GM10248 (cell line): ENCODE data around the gene AGL.
"Not testable (repeated sequence)": the region's sequence is repeated elsewhere in the genome, so short reads cannot be mapped to it uniquely, and the experiment has no call there.

Experiments
- CTCF ChIA-PET: fragments of 300-600 bp; sonication (Branson Sonifier 250); formaldehyde crosslinking; extraction: SDS; loops from one replicate; lab custom pipeline; 2021; ENCODE audit warnings: antibody characterized with exemption; lab: Yijun Ruan, JAX
- POLR2A ChIA-PET: fragments of 350-650 bp; sonication (Branson Sonifier 250); formaldehyde crosslinking; extraction: SDS; loops from one replicate; lab custom pipeline; 2020; ENCODE audit warnings: antibody characterized with exemption; lab: Yijun Ruan, JAX
- DNase-seq: peaks from one replicate; pipeline ENCODE4 v3.0.0; 2012; ENCODE audit errors: extremely low spot score
- CTCF ChIP-seq: IDR thresholded peaks from 2 replicates; pipeline ENCODE4 v1.5.1; 2012; ENCODE audit warnings: mild to moderate bottlenecking, low read depth; ENCODE audit errors: extremely low read depth, missing control alignments, control extremely low read depth

AGL gene

DNA sequence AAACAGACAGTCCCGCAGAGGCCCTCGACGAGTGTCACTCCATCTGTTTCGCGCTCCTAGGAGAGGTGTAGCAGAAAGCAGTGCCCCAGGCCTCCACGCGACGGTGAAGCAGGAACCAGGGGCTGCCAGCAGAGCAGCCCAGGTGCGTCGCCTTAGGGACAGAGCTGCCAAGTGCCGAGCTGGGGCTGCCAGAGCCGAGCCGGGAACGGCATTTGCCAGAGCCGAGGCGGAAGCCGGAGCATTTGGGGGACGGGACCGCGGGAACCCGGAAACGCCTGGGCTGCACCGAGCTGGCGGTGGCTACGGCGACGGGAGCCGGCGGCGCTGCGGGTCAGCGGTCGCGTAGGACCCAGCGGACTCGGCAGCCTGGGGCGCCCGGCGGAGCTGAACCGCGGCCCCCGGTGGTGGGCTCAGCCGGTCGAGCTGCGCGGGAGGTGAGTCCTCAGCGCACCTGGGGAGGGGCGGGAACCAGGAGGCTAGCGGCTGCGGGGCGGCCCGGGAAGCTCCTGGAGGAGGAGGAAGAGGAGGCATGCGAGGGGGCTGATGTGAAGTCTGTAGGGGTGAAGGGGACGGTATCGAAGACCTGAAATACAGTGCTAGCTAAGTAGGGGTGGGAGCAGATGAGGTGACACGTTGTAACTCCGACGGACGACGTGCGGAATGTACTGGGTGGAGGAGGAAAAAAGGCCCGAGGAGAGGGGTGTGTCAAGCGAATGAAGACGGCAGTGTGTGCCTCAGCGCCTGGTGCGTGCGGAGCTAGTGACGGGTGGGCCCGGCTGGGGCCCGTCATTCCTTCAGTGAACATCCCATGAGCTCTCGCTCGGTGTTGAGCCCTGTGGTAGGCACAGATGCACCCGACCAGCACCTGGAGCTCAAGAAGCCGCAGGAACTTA, 119.8 kb downstream of the AGL start, which contains the start of gene SLC35A3:
SLC35A3 (plus strand) TSS at position 268 of the 893 bp plus-strand sequence. CDS start 23,559 bp downstream, outside the sequence.
- peak; percentile 91 for DNase-seq
- no peak for TF ChIP-seq CTCF
- POLR2A ChIA-PET, result interaction anchor here (0.9 kb wide), 1 partner anchor 163 kb away, joined by 3 read pairs; the partner anchor contains the start of genes SASS6 and TRMT13
- CTCF ChIA-PET, result interaction anchor here (0.9 to 1.6 kb wide), 7 partner anchors 9 to 116 kb away, joined by 3 to 4 read pairs (median 3); no protein-coding TSS in a partner anchor

DNA sequence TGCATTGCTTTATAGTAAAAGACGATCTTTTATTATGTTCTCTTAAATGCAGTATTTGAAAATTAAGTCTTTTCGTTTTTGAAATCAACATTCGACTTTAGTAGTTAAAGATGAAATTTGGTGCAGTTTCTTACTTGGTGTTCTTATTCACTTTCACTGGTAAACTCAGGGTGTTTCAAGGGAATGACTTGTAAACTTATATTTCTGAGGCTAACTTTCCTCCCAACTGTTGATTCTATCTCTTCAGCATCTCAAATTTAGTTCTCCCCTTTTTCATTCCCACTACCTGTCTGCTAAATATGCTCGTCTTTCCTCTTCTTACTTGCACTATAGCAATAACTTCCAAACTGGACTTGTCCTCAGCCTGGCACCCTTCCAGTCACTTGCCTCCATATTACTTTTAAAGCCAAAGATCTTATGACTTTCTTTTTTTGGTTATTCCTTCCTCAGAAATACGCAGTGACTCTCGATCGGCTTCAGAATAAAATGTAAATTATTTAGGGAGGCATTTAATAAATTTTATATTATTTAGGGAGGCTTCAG, 120.6 kb downstream of the AGL start:
- DNase-seq, result no peak
- ChIA-PET CTCF (interaction anchor here (0.9 to 1.6 kb wide), 5 partner anchors 10 to 117 kb away, joined by 3 to 4 read pairs (median 3); no protein-coding TSS in a partner anchor), POLR2A (interaction anchor here (0.9 kb wide), 1 partner anchor 162 kb away, joined by 3 read pairs; the partner anchor contains the start of genes SASS6 and TRMT13)
- no peak for TF ChIP-seq CTCF

DNA sequence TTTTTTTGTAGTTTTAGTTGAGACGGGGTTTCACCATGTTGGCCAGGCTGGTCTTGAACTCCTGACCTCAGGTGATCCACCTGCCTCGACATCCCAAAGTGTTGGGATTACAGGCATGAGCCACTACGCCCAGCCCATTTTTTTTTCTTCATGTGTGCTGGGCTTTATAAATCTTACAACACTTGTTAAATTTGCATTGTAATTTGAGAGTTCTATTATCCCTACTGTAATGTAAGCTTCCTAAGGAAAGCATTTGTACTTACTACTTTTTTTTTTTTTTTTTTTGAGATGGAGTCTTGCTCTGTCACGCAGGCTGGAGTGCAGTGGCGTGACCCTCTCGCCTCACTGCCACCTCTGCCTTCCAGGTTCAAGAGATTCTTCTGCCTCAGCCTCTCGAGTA, 121.9 kb downstream of the AGL start:
- POLR2A ChIA-PET, CTCF ChIA-PET, DNase-seq: not testable (repeated sequence)
